GM21528 (cell line): Measurements from ENCODE around the gene GANAB.
A peak's percentile ranks its signal among the peaks of the same experiment; 100 is the strongest.
"Not testable (repeated sequence)": the region's sequence is repeated elsewhere in the genome, so short reads cannot be mapped to it uniquely, and the experiment has no call there.

Source experiments
- ATAC-seq: cut with Tn5 transposase; IDR thresholded peaks from one replicate; pipeline ENCODE4 v1.9.1; 2021; ENCODE audit warnings: mild to moderate bottlenecking, moderate library complexity; ENCODE audit not compliant: unreplicated experiment, low FRiP score

The GANAB gene

GRCh38 chr11:62645946-62646824, at the start of gene GANAB:
GANAB (minus strand) TSS chr11:62646613; CDS start chr11:62646599, 14 bp downstream.
- ATAC-seq: peak; percentile 82

- ATAC-seq: no peak
Measured at GRCh38 chr11:62694455-62695167, 48.2 kb upstream of the GANAB start.

- not testable (repeated sequence) for ATAC-seq
Measured at GRCh38 chr11:62693624-62694023, 47.2 kb upstream of the GANAB start.

GRCh38 chr11:62689421-62690183, 43.2 kb upstream of the GANAB start, which contains the start of gene LRRN4CL:
LRRN4CL (minus strand) TSS chr11:62689530; CDS start chr11:62688508, 1,022 bp downstream.
- ATAC-seq: no peak

GRCh38 chr11:62688491-62688890, 42.1 kb upstream of the GANAB start:
- no peak for ATAC-seq

GRCh38 chr11:62687508-62688396, 41.3 kb upstream of the GANAB start:
- ATAC-seq: no peak

GRCh38 chr11:62682518-62682917, 36.1 kb upstream of the GANAB start:
- no peak for ATAC-seq

- ATAC-seq: no peak
Measured at GRCh38 chr11:62680825-62681240, 34.4 kb upstream of the GANAB start.

- ATAC-seq: no peak
Measured at GRCh38 chr11:62678770-62679696, 32.6 kb upstream of the GANAB start, which contains the start of gene UBXN1. UBXN1 (minus strand) TSS chr11:62679073; CDS start chr11:62678923, 150 bp downstream.

GRCh38 chr11:62678433-62678769, 32.0 kb upstream of the GANAB start:
- ATAC-seq: no peak

- no peak for ATAC-seq
Measured at GRCh38 chr11:62677714-62678113, 31.3 kb upstream of the GANAB start.

- no peak for ATAC-seq
Measured at GRCh38 chr11:62677156-62677555, 30.7 kb upstream of the GANAB start.

GRCh38 chr11:62676698-62677097, 30.3 kb upstream of the GANAB start:
- ATAC-seq: no peak

- ATAC-seq: not testable (repeated sequence)
Measured at GRCh38 chr11:62675415-62675814, 29.0 kb upstream of the GANAB start.

- no peak for ATAC-seq
Measured at GRCh38 chr11:62673196-62673525, 26.7 kb upstream of the GANAB start.

- ATAC-seq: peak; percentile 49
Measured at GRCh38 chr11:62671608-62672389, 25.4 kb upstream of the GANAB start, which contains the start of the genes LBHD1 and UQCC3. LBHD1 (minus strand) TSS chr11:62672267; CDS start chr11:62670031, 2,236 bp downstream. UQCC3 (plus strand) TSS chr11:62671673; CDS start chr11:62671746, 73 bp downstream.

GRCh38 chr11:62671236-62671607, 24.8 kb upstream of the GANAB start:
- ATAC-seq: no peak
